Subcutaneous abdominal adipose tissue (tissue), 5 donors: ENCODE measurements around the gene ANKS1A.

Source experiments
- H3K27ac ChIP-seq: one replicate; pipeline ENCODE4 v1.7.0; 2013; ENCODE audit warnings: low read depth, mild to moderate bottlenecking, inconsistent platforms, low read length, moderate library complexity
- H3K27me3 ChIP-seq, 5 donors: one replicate each; pipeline ENCODE4 v1.7.0; 2013; ENCODE audit warnings: low read length in 5 of 5, inconsistent platforms in 1 of 5; ENCODE audit not compliant: control insufficient read depth in 5 of 5, insufficient read depth in 4 of 5
- H3K36me3 ChIP-seq, 5 donors: one replicate each; pipeline ENCODE4 v1.7.0; 2013; ENCODE audit warnings: low read length in 5 of 5; ENCODE audit not compliant: control insufficient read depth in 5 of 5, insufficient read depth in 5 of 5
- H3K4me1 ChIP-seq, 5 donors: one replicate each; pipeline ENCODE4 v1.7.0; 2013; ENCODE audit warnings: low read length in 5 of 5, mild to moderate bottlenecking in 3 of 5, moderate library complexity in 1 of 5; ENCODE audit not compliant: control insufficient read depth in 5 of 5, insufficient read depth in 5 of 5
- H3K4me3 ChIP-seq, 5 donors: one replicate each; pipeline ENCODE4 v1.7.0; 2013; ENCODE audit warnings: low read length in 5 of 5, low read depth in 1 of 5
- H3K9ac ChIP-seq, 5 donors: one replicate each; pipeline ENCODE4 v1.7.0; 2013; ENCODE audit warnings: low read length in 5 of 5, mild to moderate bottlenecking in 4 of 5, moderate library complexity in 3 of 5
- H3K9me3 ChIP-seq, 5 donors: one replicate each; pipeline ENCODE4 v1.7.0; 2013; ENCODE audit warnings: low read length in 5 of 5; ENCODE audit not compliant: control insufficient read depth in 5 of 5
- donor health status: healthy.
- donor health status: healthy.
- donor health status: healthy.
- donor health status: healthy.
- donor health status: healthy.

ANKS1A gene

DNA sequence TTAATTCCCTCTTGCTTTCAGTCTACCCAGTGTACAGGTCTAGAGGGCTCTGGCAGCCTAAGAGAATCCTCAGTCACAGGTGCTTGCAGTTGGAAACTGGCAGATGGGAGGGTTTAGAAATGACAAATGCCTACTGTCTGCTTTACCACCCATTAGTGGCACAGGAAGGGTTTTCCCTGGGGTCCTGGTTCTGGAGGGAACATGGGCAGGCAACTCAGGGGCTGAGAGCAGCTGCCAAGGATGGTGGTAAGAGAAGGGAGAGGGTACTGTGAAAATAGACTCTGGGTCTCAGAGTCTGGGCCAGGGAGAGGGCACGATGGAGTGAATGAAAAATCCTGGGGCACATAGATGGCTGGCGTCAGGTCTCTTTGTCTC, 148.6 kb downstream of the ANKS1A start:
- Histone ChIP-seq H3K27ac (no peak overlapping the region), H3K4me1 (peaks cover 13 to 68% (median 52%) of the 10 kb centered on the region in 5 donors), H3K9ac (no peak overlapping the region), H3K4me3 (no peak overlapping the region), H3K9me3 (no peaks in the 10 kb centered on the region), H3K36me3 (peaks cover 0 to 23% (median 10%) of the 10 kb centered on the region in 5 donors), H3K27me3 (no peaks in the 10 kb centered on the region)

- H3K4me3 ChIP-seq = no peak overlapping the region
- peaks cover 13 to 72% (median 56%) of the 10 kb centered on the region in 5 donors for H3K4me1 ChIP-seq
- peaks cover 0 to 23% (median 10%) of the 10 kb centered on the region in 5 donors for H3K36me3 ChIP-seq
- H3K9me3 ChIP-seq = no peaks in the 10 kb centered on the region
- no peak overlapping the region for H3K9ac ChIP-seq
- no peak overlapping the region for H3K27ac ChIP-seq
- H3K27me3 ChIP-seq = no peaks in the 10 kb centered on the region
These were observed 149.0 kb downstream of the ANKS1A start for GRCh38 chr6:35038076-35038475.

DNA sequence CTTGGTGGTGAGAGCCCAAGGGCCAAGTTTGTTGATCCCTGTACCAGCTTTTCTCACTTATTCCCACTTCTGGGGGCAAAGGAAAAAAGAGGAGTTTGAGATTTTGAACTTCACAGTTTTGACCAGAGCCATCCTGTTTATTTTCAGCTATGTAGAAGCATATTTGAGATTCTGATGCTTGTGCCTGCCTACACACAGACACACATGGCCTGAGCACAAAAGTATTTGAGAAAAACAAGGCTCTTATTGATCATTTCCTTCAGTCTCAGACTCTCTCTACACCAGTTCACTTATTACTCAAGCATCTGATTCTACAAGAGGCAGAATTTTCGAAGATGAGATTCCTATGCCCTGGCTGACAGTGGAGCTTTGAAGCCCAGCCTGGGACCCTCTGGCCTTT, 151.3 kb downstream of the ANKS1A start:
- Histone ChIP-seq H3K9ac (no peak overlapping the region), H3K27me3 (no peaks in the 10 kb centered on the region), H3K36me3 (peaks cover 0 to 16% (median 10%) of the 10 kb centered on the region in 5 donors), H3K4me1 (peaks cover 20 to 75% (median 61%) of the 10 kb centered on the region in 5 donors), H3K27ac (peak overlapping the region; percentile 38), H3K4me3 (no peak overlapping the region), H3K9me3 (no peaks in the 10 kb centered on the region)

DNA sequence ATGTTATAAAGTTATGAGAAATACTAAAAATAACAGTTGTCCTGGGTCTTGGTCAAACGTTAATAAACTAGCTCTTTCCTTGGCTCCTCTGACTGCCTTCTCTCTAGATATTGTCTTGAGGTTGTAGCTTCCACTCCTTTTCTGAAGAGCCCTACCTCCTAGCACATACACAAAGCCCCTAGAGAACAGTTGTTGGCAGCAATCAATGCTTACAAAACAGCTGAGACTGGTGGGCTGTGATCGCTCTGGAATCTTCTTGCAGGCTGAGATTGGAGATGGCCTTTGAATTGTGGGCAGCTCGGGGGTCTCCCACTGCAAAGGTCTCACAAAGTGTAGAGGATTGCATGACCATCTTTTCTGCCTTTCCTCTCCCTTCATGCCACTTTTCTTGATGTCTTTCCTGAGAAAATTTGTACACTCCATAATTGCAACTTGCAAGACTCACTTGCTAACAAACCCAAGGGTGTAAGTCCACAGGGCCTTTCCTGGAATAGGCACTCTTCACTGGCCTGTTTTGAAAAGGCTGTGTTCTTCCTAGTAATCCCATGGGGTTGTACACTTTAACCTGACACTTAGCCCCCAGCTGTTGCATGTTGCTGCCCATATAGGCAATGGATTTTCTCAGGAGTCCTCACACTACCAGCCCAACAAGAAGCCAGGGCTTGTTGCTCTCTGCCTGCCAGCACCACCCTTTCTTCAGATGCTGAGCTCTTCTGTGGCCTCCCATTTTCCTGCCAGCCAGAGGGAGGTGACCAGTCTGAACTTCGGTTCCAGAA, 152.2 kb downstream of the ANKS1A start:
- Histone ChIP-seq H3K27me3 (no peaks in the 10 kb centered on the region), H3K27ac (peak overlapping the region; percentile 61), H3K4me1 (peaks cover 18 to 75% (median 62%) of the 10 kb centered on the region in 5 donors), H3K9ac (no peak overlapping the region), H3K9me3 (no peaks in the 10 kb centered on the region), H3K4me3 (no peak overlapping the region), H3K36me3 (peaks cover 0 to 16% (median 10%) of the 10 kb centered on the region in 5 donors)

DNA sequence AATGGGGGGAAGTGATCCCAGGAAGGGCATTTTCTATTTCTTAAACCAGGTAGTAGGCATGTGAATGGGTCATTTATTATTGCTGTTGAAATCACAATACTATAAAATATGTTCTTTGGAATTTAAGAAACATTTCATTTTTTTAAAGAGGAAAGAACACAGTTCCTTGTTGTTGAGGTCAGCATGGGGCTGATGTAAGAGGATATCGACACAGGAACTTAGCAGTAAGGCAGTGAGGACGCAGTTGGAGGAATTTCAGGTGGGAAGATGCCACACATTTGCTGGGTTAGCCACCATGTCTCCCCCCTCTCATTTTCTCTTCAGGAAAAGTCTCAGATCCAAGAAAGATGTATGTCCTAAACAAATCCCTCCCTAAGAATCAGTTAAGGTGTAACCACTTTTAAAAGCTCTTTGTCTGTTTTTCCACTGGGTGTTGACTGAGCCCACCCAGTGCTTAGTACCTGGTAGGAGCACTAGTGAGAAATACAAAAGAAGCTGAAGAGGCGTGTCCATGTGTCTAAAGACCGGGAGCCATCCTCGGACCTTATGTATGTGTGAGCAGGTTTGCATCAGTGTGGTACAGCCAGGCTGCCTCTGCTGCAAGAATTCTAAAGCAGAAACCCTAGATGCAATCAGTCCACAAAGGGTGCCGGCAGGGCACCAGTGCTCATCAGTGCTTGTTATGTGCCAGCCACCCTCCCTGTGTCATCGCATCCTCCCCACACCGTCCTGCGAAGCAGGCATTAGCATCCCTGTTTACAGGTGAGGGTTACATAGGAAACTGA, 153.2 kb downstream of the ANKS1A start:
- H3K9ac ChIP-seq = no peak overlapping the region
- no peaks in the 10 kb centered on the region for H3K9me3 ChIP-seq
- H3K27me3 ChIP-seq = no peaks in the 10 kb centered on the region
- H3K27ac ChIP-seq = peak overlapping the region; percentile 61
- peaks cover 0 to 16% (median 10%) of the 10 kb centered on the region in 5 donors for H3K36me3 ChIP-seq
- H3K4me3 ChIP-seq = no peak overlapping the region
- peaks cover 18 to 76% (median 63%) of the 10 kb centered on the region in 5 donors for H3K4me1 ChIP-seq

DNA sequence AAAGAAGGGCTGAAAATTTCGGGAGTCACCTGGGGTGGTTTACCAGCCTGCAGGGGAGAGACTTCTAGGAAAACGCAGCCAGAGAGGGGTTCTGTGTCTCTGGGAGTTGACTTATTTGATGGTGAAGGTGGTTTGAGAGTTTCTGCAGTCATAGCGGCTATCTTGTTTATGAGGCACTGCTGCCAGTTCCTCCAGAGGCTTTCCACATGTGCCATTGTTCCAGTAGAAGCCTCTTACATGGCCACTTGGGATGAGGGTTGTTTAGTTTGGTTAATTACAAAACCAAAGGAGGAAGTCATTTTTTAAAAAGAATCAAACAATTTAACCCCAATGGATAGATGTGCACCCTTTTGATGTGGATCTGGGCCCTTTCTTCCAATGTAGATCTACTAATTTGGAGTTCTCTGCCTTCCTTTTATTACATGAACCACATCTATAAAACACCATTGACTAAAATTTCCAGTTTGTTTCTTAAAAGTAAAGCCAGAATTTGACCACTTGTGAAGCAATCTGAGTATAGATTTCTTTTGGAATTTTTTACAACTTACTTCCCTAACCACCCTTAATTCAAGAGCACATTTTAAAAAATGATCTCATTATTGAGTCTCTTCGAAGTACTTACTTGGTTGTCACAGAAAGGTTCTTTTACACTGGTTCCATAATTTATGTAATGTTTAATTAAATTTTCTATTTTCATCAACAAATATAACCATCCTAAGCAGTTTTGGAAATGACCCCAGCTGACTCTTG, 154.5 kb downstream of the ANKS1A start:
- no peak overlapping the region for H3K9ac ChIP-seq
- H3K9me3 ChIP-seq = no peaks in the 10 kb centered on the region
- peak overlapping the region; percentile 89 for H3K27ac ChIP-seq
- no peak overlapping the region for H3K4me3 ChIP-seq
- no peaks in the 10 kb centered on the region for H3K27me3 ChIP-seq
- H3K36me3 ChIP-seq = peaks cover 0 to 12% (median 8%) of the 10 kb centered on the region in 5 donors
- H3K4me1 ChIP-seq = peaks cover 21 to 85% (median 74%) of the 10 kb centered on the region in 5 donors

- Histone ChIP-seq H3K9ac (peak overlapping the region in 1 of 5 donors; percentile 11), H3K9me3 (no peaks in the 10 kb centered on the region), H3K27me3 (no peaks in the 10 kb centered on the region), H3K27ac (peak overlapping the region; percentile 89), H3K4me3 (peak overlapping the region in 2 of 5 donors; percentile 24 to 38), H3K36me3 (peaks cover 0 to 12% (median 8%) of the 10 kb centered on the region in 5 donors), H3K4me1 (peaks cover 21 to 92% (median 81%) of the 10 kb centered on the region in 5 donors)
These were observed 155.2 kb downstream of the ANKS1A start for GRCh38 chr6:35044145-35044745.

DNA sequence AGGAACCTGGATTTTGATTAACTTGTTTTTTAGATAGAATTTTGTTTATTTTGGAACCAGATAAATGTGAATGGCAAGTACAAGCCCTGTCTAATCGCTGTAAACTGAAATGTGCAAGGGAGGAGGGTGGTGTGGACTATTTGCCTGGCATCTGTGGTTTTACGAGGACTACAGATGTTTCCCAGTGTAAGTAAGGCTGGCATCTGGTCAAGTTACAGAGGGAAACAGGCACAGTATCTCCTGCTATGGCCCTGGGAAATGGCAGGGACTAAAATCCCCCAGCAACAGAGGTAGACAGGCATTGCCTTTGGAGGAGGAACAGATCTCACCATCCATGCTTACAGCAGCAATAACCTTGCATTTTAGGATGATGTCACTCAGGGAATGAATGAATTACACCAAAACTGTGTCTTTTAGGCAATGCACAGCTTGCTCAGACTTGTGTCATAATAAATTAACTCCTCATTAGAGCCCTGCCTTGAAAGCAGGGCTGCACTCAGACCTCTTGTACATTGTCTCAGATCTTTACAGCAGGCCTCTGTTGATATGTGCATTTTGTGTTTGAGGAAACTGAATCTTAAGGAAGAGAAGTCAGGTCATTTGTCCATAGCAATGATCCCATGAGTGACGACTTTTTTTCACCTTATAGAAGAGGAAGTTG, 155.8 kb downstream of the ANKS1A start:
- H3K9ac ChIP-seq = peak overlapping the region in 4 of 5 donors; percentile 7 to 42 (median 9)
- H3K4me1 ChIP-seq = peaks cover 23 to 98% (median 88%) of the 10 kb centered on the region in 5 donors
- H3K4me3 ChIP-seq = peak overlapping the region in 2 of 5 donors; percentile 3 to 27
- no peaks in the 10 kb centered on the region for H3K27me3 ChIP-seq
- H3K36me3 ChIP-seq = peaks cover 0 to 8% (median 4%) of the 10 kb centered on the region in 5 donors
- H3K27ac ChIP-seq = peak overlapping the region; percentile 89
- no peaks in the 10 kb centered on the region for H3K9me3 ChIP-seq

DNA sequence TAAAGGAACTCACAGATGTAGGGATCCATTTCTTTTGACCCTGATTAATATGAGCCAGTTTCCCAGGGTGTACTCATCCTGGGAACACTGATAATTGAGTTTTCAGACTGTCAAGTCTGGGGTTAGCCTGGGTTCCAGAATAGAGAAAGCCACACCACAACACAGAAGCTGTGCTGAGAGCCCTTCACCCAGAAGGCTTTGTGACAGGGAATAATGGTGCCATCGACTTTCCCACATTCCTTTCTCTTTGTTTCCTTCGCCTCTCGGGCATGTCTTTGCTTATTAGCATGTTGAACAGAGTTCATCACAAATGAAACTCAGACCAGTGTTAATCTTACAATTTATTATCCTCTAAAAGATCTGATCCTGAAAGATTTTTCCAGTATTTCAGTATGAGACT, 157.0 kb downstream of the ANKS1A start:
- H3K9me3 ChIP-seq = no peaks in the 10 kb centered on the region
- peaks cover 0 to 5% (median 0%) of the 10 kb centered on the region in 5 donors for H3K36me3 ChIP-seq
- H3K4me1 ChIP-seq = peaks cover 20 to 99% (median 89%) of the 10 kb centered on the region in 5 donors
- no peaks in the 10 kb centered on the region for H3K27me3 ChIP-seq
- no peak overlapping the region for H3K4me3 ChIP-seq
- peak overlapping the region; percentile 89 for H3K27ac ChIP-seq
- H3K9ac ChIP-seq = peak overlapping the region in 2 of 5 donors; percentile 39 to 57
